NCI-H1105 (cell line): Measurements from ENCODE around the gene CROCC2.

Experiments used
- DNase-seq: peaks from one replicate; lab custom pipeline; 2025; lab: John Stamatoyannopoulos, UW

Gene CROCC2

GRCh38 chr2:240891492-240892340 is 14.4 kb upstream of the CROCC2 start:
- DNase-seq, result no peak

DNA sequence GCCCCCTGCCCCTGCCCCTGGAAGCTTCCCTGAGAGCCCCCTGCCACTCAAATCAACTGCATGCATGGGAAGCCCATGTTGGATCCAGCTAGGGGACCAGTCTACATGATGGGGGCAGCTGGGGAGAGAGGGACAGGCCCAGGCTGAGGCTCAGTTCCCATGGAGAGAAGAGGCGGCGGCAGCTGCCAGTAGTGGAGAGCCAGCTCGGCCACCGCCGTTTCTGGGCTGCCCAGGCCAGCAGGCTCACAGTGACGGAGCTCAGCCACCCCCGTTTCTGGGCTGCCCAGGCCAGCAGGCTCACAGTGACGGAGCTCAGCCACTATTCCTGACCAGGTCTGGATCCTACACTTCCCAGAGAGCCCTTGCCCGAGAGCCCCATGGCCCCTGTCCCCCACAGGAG is 13.8 kb upstream of the CROCC2 start:
- DNase-seq, result no peak

- no peak for DNase-seq
These were observed 13.2 kb upstream of the CROCC2 start for GRCh38 chr2:240892925-240893324.

- no peak for DNase-seq
These were observed 12.7 kb upstream of the CROCC2 start for GRCh38 chr2:240893363-240893844.

DNA sequence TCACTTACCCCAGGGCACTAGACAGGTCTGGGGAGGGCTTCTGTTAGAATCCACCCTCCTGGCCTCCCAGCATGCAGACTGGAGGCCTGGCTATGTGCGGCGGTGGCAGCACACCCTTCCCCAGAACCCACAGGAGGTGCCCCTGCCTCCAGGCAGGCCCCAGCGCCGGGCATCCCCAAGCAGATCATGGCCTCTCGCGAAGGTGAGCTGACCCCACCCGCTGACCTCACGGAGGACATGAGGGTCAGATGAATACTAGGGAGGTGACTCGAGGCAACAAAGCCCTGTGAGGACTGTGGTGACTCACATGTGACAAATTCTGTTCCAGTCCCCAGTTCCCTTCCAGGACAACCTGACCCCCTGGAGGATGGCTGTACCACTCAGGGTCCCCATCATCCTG is 12.1 kb upstream of the CROCC2 start:
- DNase-seq, result no peak

DNA sequence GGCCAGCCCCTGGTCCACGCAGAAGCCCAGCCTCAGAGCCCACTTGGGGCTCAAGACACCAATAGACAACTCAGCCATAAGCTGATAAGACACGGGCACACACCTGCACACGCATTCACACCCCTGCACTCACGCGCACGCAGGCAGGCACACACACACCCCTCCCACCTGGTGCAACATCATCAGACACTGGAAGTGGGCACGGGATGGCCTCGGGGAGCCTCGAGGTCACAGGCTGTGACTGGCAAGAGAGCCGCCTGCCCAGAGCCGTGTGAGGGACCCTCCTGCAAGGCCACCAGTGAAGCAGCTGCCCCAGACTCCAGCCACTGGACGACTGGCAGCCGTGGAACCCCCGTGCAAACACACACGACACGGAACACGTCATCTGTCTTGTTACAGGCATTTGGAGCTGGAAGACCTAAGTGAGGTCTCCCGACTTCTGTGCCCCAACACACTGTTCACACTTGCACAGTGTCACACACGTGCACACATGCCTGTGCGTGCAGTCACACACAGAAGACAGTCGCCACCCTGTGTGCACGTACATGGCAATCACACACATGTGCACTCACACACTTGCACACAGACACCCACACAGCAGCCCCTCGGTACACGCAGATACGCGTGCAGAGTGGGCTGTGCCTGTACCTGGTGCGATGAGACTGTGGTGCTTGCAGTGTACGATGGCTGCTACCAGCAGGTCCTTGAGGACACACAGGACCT is 11.1 kb upstream of the CROCC2 start:
- no peak for DNase-seq

DNA sequence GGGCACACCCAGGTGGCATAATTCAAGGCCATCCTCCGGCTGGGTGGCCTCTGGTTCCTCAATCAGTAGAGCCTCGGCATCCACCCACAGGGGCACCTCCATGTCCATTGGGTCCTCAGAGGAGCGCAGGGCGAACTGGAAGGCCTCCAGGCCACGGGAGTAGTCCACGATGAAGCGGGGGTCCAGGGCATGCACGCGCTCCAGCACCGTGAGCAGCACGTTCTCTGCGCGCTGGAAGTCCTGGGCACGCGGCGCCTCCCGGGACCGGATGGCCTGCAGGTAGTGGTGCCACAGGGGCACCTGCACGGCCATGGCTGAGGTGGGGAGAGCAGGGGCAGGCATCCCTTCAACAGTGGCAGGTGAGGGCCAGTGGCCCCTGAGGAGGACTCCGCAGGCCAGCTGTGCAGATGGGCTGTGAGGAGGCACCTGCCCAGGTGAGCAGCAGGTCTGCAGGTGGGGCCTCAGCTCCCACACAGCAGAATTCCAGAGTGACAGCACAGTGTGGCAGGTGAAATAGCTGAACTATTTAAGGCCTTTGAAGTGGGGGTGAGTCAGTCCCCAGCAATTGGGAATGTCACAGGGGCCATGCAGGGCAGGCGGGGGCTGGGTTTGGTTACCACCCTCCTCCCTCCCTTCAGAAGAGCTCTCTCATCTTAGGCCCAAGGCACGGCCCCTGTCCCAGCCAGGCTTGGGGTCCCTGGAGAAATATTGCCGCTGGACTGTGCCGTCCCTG is 10.3 kb upstream of the CROCC2 start, which contains the start of gene MAB21L4:
Gene MAB21L4 (minus strand): TSS at position 501 of the 733 bp plus-strand sequence. CDS start 159 bp downstream, at position 342.
- DNase-seq, result no peak

GRCh38 chr2:240896394-240896793 is 9.7 kb upstream of the CROCC2 start:
- DNase-seq, result no peak

GRCh38 chr2:240896871-240897692 is 9.1 kb upstream of the CROCC2 start:
- DNase-seq, result peak; percentile 89

GRCh38 chr2:240898108-240898730 is 7.9 kb upstream of the CROCC2 start:
- no peak for DNase-seq

DNA sequence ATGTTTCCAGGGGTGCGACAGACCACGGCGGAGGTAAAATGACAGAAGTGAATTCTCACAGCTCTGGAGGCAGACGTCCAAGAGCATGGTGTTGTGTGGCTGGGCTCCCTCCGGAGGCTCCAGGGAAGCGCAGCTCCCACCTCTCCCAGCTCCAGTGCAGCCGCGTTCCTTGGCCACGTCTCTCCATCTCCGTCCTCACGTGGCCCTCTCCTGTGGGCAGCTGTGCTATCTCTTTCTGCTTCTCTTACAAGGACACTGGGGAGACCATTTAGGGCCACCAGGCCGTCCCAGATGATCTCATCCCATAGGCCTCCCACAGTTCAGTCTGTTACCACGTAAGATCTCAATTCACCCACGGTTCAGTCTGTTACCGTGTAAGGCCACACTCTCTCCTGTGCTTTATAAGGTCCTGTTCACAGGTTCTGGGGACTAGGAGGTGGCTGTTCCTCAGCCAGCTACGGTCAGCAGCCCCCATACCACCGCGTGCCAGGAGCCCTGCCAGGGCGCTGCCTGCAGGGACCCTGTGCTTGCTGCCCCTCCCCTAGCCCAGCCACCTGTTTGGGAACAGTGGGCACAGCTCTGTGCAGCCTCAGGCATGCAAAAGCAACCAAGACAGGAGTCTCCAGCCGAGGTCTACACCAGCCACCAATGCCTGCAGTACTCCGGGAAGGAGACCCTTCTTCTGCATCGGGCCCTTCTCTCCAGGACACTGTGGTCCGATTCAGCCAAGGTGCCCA is 7.2 kb upstream of the CROCC2 start:
- no peak for DNase-seq

DNA sequence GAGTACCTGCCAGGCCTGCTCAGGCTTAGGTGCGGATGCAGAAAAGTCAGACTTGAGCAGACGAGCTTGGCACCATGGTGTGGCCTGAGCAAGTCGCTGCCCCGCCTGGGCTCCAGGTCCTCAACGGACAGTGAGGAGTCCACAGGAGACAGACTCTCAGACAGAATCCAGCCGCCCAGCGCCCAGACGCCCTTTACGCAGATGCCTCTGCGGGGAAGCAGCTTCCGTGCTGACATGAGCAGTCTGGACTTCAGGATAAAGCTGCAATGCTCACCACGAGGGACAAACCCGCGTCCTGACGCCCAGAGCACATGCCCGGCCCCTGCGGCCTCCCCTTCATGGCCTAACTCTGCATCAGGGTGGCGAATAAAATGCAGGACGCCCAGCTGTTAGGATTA is 6.7 kb upstream of the CROCC2 start:
- DNase-seq, result no peak

- no peak for DNase-seq
These were observed 5.8 kb upstream of the CROCC2 start for GRCh38 chr2:240900141-240900860.

DNA sequence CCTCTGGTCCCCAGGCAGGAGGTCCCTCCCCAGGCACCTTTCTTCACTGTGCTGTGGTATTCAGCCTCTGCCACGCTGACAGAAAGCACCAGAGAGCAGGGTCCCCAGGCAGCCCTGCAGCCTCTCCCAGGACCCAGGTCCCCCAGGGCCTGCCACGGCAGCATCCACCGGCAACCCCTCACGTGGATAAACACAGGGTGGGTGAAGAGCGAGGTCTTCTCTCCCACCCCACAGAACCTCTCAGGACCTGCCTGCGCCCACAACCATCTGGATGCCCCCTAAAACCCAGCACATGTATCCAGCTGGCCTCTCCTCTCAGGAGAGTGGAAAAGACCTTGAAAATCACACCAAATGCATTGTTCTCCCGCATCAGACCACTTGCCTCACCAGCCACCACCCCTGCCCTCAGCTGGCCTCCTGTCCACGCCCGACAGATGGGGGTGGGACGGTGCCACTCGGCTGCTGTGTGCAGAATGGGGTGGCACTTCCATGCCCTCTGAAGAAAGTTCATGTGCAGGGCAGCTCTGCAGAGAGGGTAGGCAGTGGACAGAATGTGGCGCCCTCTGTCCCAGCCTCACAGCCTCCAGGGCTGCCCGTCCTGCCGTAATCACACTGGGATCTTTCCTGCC is 4.0 kb upstream of the CROCC2 start:
- no peak for DNase-seq

- DNase-seq, result no peak
These were observed 3.5 kb upstream of the CROCC2 start for GRCh38 chr2:240902615-240903041.

- DNase-seq, result no peak
These were observed 2.7 kb upstream of the CROCC2 start for GRCh38 chr2:240903191-240904060.

- DNase-seq, result no peak
These were observed 1.6 kb upstream of the CROCC2 start for GRCh38 chr2:240904216-240905175.
